Stimulated activated memory B cell treated with anti-CD40 and anti-IgM and Interleukin-4, amounts not matched to agents 10 μg/mL and 1 μg/mL and 100 μg/mL, for 72 hours (primary cell): Measurements from ENCODE around the gene TNFAIP8.

ENCODE experiments used
- ATAC-seq: fragments of 150-1000 bp; cut with Tn5 transposase; 2 replicates; pipeline ENCODE4 v1.10.0; 2021
- H3K27ac Mint-ChIP-seq: one replicate; pipeline ENCODE4 v1.8.0; 2022; ENCODE audit warnings: mild to moderate bottlenecking, mixed read lengths
- H3K27me3 Mint-ChIP-seq: one replicate; pipeline ENCODE4 v1.8.0; 2022; ENCODE audit warnings: mixed read lengths
- H3K36me3 Mint-ChIP-seq: one replicate; pipeline ENCODE4 v1.8.0; 2022; ENCODE audit warnings: mixed read lengths
- H3K4me1 Mint-ChIP-seq: one replicate; pipeline ENCODE4 v1.8.0; 2022; ENCODE audit warnings: mixed read lengths
- H3K4me3 Mint-ChIP-seq: one replicate; pipeline ENCODE4 v1.8.0; 2022; ENCODE audit warnings: mild to moderate bottlenecking, moderate library complexity, mixed read lengths
- H3K9me3 Mint-ChIP-seq: one replicate; pipeline ENCODE4 v1.8.0; 2022; ENCODE audit warnings: mixed read lengths

Gene TNFAIP8

GRCh38 chr5:119336845-119337580 is 18.8 kb upstream of the TNFAIP8 start:
- ATAC-seq: no peak
- H3K9me3 Mint-ChIP-seq: no peaks in the 10 kb centered on the region

DNA sequence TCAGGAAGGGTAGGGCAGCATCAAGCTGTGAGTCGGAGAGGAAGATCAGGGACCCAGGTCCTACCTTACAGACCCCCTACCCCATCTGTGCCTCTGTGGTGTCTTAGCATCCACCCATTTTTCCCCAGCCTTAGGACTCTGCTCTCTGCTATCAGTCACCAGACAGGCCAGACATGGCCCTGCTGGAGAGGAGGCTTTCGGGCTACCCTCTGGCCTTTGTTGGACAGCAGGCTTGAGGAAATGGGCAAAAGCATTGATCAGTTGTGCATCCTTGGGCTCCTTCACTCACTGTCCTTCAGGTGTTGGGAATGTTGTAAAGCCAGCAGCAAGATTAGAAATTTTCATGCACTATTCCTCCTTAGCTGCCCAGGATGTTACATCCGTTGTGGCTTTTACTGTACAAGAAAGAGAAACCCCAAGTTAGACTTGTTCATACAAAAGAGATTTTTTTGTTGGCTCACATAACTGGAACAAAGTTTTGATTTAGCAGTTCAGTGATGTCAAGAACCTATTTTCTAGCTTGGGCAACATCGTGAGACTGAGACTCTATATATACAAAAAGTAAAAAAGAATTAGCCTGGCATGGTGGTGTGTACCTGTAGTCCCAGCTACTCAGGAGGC is 17.4 kb upstream of the TNFAIP8 start:
- Mint-ChIP-seq H3K27me3 (no peaks in the 10 kb centered on the region), H3K4me3 (peak overlapping the region; percentile 66), H3K36me3 (no peaks in the 10 kb centered on the region), H3K9me3 (no peaks in the 10 kb centered on the region), H3K27ac (peak overlapping the region; percentile 84), H3K4me1 (peaks cover 94% of the 10 kb centered on the region)
- no peak for ATAC-seq

More at GRCh38 chr5:119336845-119337580, 18.8 kb upstream of the TNFAIP8 start:
- Mint-ChIP-seq H3K27ac (peak overlapping the region; percentile 84), H3K27me3 (no peaks in the 10 kb centered on the region), H3K4me3 (peak overlapping the region; percentile 25), H3K36me3 (no peaks in the 10 kb centered on the region), H3K4me1 (peaks cover 94% of the 10 kb centered on the region)

DNA sequence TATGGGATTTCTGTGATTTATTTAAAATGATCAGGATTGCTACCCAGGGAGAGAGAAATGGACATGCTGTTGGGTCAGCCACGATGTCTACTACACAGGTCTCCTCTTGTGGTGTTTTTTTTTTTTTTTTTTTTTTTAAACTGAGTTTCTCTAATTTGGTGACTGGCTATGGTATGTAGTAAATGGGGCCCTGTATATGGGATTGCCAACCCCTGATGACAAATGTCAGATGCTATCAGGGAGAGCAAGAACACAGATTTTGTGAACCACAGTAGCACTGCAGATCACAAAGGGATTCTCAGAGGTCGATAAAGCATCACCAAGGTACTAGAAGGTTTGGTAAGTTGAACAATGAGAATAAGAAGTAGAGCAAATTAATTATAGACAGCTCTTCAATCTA is 16.5 kb upstream of the TNFAIP8 start:
- no peak overlapping the region for H3K4me3 Mint-ChIP-seq

GRCh38 chr5:119339965-119340364 is 15.9 kb upstream of the TNFAIP8 start:
- no peaks in the 10 kb centered on the region for H3K36me3 Mint-ChIP-seq
- ATAC-seq: no peak
- H3K4me3 Mint-ChIP-seq: peak overlapping the region; percentile 60
- H3K27ac Mint-ChIP-seq: peak overlapping the region; percentile 84
- H3K4me1 Mint-ChIP-seq: peaks cover 95% of the 10 kb centered on the region
- no peaks in the 10 kb centered on the region for H3K9me3 Mint-ChIP-seq
- H3K27me3 Mint-ChIP-seq: no peaks in the 10 kb centered on the region

More for the DNA sequence above, 16.5 kb upstream of the TNFAIP8 start:
- Mint-ChIP-seq H3K27ac (peak overlapping the region; percentile 84), H3K27me3 (no peaks in the 10 kb centered on the region), H3K36me3 (no peaks in the 10 kb centered on the region), H3K4me1 (peaks cover 98% of the 10 kb centered on the region), H3K9me3 (no peaks in the 10 kb centered on the region)
- ATAC-seq: no peak

- Mint-ChIP-seq H3K4me1 (peaks cover 94% of the 10 kb centered on the region), H3K27ac (peak overlapping the region; percentile 84), H3K9me3 (no peaks in the 10 kb centered on the region), H3K27me3 (no peaks in the 10 kb centered on the region), H3K36me3 (no peaks in the 10 kb centered on the region), H3K4me3 (peak overlapping the region; percentile 60)
- peak; percentile 77 for ATAC-seq
Observed at GRCh38 chr5:119340597-119341218, 15.1 kb upstream of the TNFAIP8 start.

- Mint-ChIP-seq H3K36me3 (no peaks in the 10 kb centered on the region), H3K4me3 (peak overlapping the region; percentile 60), H3K9me3 (no peaks in the 10 kb centered on the region), H3K27me3 (no peaks in the 10 kb centered on the region), H3K4me1 (peaks cover 94% of the 10 kb centered on the region), H3K27ac (peak overlapping the region; percentile 84)
- peak; percentile 84 for ATAC-seq
Observed at GRCh38 chr5:119341452-119342349, 14.1 kb upstream of the TNFAIP8 start.

DNA sequence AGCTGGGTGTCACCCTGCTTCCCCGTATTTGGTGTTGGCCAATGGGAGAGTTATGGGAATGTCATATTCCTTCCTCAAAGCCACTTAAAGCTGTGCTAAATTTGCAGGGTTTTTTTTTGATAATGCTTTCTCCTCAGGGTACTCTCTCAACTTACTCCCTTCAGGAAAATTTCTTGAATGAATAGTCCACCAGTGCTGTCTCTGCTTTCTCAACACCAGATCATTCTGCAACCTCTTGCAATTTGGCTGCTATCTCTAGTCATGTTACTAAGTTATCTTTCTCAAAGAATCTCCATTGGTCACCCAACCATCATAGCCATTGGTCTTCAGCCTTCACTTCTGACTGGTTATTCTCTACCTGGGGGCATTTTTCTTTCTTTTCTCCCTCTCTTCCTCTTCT is 13.4 kb upstream of the TNFAIP8 start:
- Mint-ChIP-seq H3K4me3 (peak overlapping the region; percentile 54), H3K4me1 (peaks cover 94% of the 10 kb centered on the region), H3K9me3 (no peaks in the 10 kb centered on the region), H3K27ac (peak overlapping the region; percentile 84), H3K27me3 (no peaks in the 10 kb centered on the region), H3K36me3 (no peaks in the 10 kb centered on the region)
- no peak for ATAC-seq

DNA sequence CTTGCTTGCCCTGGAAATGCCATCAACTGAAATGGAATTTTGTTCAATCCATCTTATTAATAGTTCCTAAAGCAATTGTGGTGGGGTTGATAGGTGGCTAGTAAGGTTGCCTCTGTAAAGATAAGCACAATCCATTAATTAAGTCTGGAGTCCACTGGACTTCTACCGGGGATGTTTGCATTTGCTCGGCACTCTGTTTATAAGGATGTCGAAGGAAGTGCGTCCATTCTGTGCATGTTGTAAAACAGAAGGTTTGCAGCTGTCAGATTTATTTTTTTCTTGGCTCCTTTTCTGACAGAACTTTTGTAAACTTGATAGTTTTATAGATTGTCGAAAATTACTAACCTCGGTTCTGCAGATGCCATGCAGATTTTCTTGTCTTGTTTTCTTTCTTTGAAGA is 12.8 kb upstream of the TNFAIP8 start:
- Mint-ChIP-seq H3K4me3 (peak overlapping the region; percentile 54), H3K36me3 (no peaks in the 10 kb centered on the region), H3K27ac (peak overlapping the region; percentile 84), H3K9me3 (no peaks in the 10 kb centered on the region), H3K27me3 (no peaks in the 10 kb centered on the region), H3K4me1 (peaks cover 94% of the 10 kb centered on the region)
- no peak for ATAC-seq

- Mint-ChIP-seq H3K27me3 (no peaks in the 10 kb centered on the region), H3K4me3 (no peak overlapping the region), H3K9me3 (no peaks in the 10 kb centered on the region), H3K27ac (peak overlapping the region; percentile 84), H3K36me3 (peaks cover under 1% of the 10 kb centered on the region), H3K4me1 (peaks cover 94% of the 10 kb centered on the region)
- ATAC-seq: peak; percentile 57
Observed at GRCh38 chr5:119343766-119344165, 12.1 kb upstream of the TNFAIP8 start.

DNA sequence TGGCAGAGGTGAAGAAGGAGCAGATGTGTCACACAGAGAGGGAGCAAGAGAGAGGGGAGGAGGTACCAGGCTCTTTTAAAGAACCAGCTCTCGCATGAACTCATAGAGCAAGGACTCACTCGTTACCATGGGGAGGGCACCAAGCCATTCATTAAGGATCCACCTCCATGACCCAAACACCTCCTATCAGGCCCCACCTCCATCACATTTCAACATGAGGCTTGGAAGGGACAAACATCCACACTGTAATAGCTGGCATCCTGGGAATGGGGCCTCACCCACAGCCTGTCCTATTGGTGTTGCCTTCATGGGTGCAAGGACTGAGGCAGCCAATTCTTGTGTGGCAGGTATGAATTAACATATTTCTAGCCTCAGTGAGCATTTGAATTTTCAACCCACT is 11.6 kb upstream of the TNFAIP8 start:
- peaks cover 96% of the 10 kb centered on the region for H3K4me1 Mint-ChIP-seq
- ATAC-seq: no peak
- peak overlapping the region; percentile 84 for H3K27ac Mint-ChIP-seq
- no peaks in the 10 kb centered on the region for H3K27me3 Mint-ChIP-seq
- no peak overlapping the region for H3K4me3 Mint-ChIP-seq
- no peaks in the 10 kb centered on the region for H3K9me3 Mint-ChIP-seq
- peaks cover 5% of the 10 kb centered on the region for H3K36me3 Mint-ChIP-seq

DNA sequence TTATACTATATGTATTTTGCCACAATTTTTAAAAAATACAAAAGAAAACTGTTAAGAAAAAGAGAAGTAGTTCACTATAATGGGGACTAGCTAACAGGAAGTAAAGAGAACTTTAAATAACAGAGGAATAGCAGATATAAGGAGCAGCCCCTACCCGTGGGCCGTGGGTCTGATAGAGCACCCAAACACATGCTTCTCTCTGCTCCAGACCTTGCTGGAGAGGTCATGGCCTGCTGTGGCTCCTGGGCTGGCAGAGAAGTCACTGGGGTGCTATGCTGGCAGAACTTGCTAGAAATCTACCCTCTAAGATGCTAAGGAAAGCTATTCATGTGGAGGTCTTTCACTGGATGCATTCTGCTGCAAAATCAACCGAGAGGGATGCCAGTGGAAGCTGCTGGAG is 10.0 kb upstream of the TNFAIP8 start:
- ATAC-seq: no peak

GRCh38 chr5:119346394-119346793 is 9.4 kb upstream of the TNFAIP8 start:
- H3K27me3 Mint-ChIP-seq: no peaks in the 10 kb centered on the region
- no peaks in the 10 kb centered on the region for H3K9me3 Mint-ChIP-seq
- H3K4me3 Mint-ChIP-seq: no peak overlapping the region
- H3K27ac Mint-ChIP-seq: peak overlapping the region; percentile 88
- no peak for ATAC-seq
- H3K36me3 Mint-ChIP-seq: peaks cover 5% of the 10 kb centered on the region
- H3K4me1 Mint-ChIP-seq: peaks cover 88% of the 10 kb centered on the region

More for the DNA sequence above, 10.0 kb upstream of the TNFAIP8 start:
- peaks cover 90% of the 10 kb centered on the region for H3K4me1 Mint-ChIP-seq
- peaks cover 5% of the 10 kb centered on the region for H3K36me3 Mint-ChIP-seq
- H3K27me3 Mint-ChIP-seq: no peaks in the 10 kb centered on the region
- peak overlapping the region; percentile 21 for H3K4me3 Mint-ChIP-seq
- no peaks in the 10 kb centered on the region for H3K9me3 Mint-ChIP-seq
- H3K27ac Mint-ChIP-seq: peak overlapping the region; percentile 88

- Mint-ChIP-seq H3K36me3 (peaks cover 5% of the 10 kb centered on the region), H3K27ac (peak overlapping the region; percentile 88), H3K4me3 (no peak overlapping the region), H3K4me1 (peaks cover 88% of the 10 kb centered on the region), H3K9me3 (no peaks in the 10 kb centered on the region), H3K27me3 (no peaks in the 10 kb centered on the region)
- ATAC-seq: no peak
Observed at GRCh38 chr5:119347574-119347973, 8.2 kb upstream of the TNFAIP8 start.

DNA sequence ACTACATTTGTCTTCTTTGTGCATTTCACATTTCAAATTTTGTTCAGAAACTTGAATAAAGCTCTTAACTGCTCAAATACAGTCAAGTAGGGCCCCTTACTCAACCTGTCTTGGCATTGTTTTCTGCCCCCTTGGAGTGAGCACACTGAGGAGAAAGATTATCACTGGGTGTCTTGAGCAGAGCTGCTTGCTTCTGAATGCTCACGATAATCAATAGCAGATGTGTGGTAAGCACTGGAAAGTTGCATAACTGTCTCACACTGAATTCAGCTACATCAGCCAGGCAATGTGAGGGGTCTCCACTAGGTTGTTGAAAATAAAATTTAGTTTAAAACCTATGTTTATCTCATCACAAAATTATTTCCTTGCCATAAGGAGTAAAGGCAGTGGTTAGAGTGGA is 7.8 kb upstream of the TNFAIP8 start:
- Mint-ChIP-seq H3K27me3 (no peaks in the 10 kb centered on the region), H3K36me3 (peaks cover 5% of the 10 kb centered on the region), H3K9me3 (no peaks in the 10 kb centered on the region), H3K4me3 (no peak overlapping the region), H3K4me1 (peaks cover 88% of the 10 kb centered on the region), H3K27ac (peak overlapping the region; percentile 88)
- ATAC-seq: no peak

DNA sequence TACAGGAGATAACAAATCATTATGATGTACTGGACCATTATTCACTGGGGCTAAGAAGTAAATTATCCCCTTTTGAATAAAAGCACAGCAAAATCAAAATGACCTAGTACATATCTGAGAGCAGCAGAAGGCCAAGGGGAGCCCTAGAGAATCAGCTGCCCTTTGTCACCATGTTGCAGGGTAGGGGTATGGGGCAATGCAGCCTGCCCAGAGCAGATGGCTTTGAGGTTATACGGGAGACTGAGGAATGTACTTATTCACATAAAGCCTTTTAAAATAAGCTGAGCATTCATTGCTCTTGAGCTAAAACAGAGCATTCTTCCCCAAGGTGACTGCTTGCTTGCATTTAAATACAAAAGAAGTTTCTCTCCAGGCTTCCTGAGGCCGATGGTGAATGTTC is 2.6 kb upstream of the TNFAIP8 start:
- no peak for ATAC-seq
- Mint-ChIP-seq H3K27me3 (no peaks in the 10 kb centered on the region), H3K4me1 (peaks cover 77% of the 10 kb centered on the region), H3K4me3 (peak overlapping the region; percentile 96), H3K36me3 (peaks cover 24% of the 10 kb centered on the region), H3K9me3 (no peaks in the 10 kb centered on the region), H3K27ac (peak overlapping the region; percentile 97)
